ENCODE results near the gene CCL19.

Gene CCL19

DNA sequence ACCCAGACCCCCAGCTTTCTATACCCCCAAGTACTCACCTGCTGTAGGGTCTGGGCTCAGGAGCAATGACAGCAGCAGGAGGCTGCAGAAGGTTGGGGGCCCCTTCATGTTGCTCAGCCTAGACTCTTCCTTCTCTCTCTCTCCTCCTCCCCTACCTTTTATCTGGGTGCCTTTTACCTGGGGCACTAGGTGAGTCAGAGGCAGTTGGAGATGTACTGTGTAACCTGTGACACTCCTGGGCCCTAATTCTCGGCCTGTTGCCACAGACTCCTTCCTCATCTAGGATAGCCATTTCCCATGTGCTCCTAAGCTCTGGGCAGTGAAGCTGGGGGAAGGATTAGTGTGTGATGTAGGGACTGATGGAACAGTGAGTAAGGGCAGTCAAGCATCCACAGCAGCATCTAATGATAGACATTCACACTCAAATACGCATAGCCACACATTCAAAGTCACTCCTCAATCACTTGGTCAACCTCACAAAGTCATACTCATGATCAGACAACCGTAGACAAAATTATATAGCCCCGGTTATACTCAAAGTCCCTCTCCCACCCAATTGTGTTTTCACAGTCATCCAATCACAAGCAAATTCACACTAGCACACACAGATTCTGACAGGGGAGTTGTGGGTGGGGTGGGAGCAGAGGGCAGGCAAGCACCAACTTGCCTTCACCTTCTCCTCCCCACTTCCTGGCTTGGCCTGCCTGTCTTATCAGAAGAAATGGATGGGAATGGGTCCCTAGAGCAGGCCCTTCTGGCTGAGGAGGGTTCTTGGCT, 28.4 kb downstream of the CCL19 start, which contains the start of gene CCL27:
Gene CCL27, minus strand, starts transcription at position 132 of the 777 bp plus-strand sequence. Its CDS starts 24 bp downstream, at position 108.
- DNase-seq (ENCODE audit: low read depth): no peak

DNA sequence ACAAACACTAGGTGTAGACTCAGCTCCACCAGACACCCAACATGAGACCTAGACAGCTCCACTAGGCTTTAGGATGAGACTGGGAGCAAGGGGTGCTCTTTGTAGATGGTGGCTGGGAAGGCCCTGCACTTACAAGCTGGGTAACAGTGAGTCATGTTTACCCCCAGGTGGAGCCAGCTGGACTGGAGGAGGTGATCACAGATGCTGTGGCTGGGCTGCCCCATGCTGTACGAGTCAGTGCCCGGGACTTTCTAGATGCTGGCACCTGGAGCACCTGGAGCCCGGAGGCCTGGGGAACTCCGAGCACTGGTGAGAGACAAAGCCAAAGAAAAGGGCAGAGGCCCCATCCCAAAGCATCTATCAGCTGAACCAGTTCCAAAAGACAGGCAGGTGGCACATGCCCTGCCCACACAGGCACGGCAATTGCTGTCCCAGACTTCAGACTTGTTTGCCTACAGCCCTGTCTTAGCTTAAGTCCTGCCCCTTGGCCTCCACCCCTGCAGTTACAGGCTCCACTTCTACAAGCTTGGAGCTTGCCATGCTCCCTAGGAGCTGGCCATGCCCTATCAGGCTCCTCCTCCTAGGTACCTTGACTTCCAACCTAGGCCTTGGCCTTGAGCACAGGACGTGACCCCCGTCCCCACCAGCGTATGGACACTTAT, 31.4 kb downstream of the CCL19 start:
- no peak for DNase-seq (ENCODE audit: low read depth)

GRCh38 chr9:34658461-34658860, 32.6 kb downstream of the CCL19 start:
- no peak for DNase-seq (ENCODE audit: low read depth)

GRCh38 chr9:34656992-34657391, 34.1 kb downstream of the CCL19 start:
- DNase-seq (ENCODE audit: low read depth): no peak

DNA sequence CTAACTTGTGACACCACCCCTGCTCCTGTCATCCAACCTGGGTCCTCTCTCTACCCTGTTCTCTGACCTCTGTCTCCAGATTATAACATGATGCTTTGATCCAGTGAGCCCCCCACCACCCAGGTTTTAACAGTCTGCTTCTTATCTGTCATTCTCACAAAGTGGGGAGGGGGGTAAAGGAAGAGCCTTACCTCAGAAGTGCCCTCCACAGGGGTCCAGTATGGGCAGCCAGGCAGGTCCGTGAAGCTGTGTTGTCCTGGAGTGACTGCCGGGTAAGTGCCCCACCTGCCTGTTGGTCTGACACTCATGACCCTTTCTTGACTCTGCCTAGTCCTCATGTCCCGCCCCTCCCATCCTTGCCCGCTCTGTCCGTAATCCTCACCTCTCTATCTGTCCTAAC, 35.7 kb downstream of the CCL19 start:
- DNase-seq (ENCODE audit: low read depth): no peak

- no peak for DNase-seq (ENCODE audit: low read depth)
These were observed 36.6 kb downstream of the CCL19 start for GRCh38 chr9:34654323-34655051.

DNA sequence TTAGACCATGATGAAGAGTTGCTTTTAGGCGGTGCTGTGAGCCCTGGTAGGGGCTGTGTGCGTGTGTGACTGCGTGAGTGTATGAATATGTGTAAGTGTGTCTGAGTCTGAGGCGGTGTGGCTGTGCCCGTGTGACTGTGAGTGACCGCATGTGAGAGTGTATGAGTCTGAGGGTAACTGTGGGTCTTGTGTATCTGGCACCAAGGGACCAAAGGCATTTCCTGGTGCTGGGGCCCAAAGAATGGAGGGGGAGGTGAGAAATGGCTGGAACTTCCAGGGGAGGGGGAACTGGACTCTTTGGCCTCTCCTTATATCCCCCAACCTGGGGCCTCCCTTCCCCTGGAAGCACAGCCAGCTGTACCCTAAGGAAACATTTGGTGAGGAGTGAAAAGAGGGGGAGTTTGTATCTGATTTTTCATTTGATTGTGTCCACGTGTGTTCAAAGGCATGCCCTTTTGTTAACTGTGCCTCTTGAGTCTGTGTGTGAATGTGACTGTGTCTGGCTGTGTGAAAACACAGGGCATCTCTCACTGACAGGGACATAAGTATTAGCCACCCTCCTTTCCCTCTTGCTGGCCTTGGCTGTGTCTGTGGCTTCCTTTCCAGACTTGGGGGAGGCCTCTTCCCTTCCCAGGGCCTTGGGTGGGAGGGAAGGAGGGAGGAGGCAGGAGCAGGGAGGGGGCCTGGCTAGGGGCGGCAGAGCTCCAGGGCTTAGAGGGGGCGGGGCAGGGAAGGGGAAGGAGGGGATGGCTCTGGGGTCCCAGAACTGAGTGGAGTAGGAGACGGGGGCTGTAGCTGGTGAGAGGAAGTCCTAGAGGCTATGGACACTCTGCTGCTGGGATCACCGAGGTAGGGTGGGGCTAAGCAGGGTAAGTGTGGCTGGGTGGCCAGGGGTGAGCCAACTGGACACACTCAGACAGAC, 37.7 kb downstream of the CCL19 start:
- peak; percentile 58 for DNase-seq (ENCODE audit: low read depth)

- no peak for DNase-seq (ENCODE audit: low read depth)
These were observed 38.5 kb downstream of the CCL19 start for GRCh38 chr9:34652602-34653000.

DNA sequence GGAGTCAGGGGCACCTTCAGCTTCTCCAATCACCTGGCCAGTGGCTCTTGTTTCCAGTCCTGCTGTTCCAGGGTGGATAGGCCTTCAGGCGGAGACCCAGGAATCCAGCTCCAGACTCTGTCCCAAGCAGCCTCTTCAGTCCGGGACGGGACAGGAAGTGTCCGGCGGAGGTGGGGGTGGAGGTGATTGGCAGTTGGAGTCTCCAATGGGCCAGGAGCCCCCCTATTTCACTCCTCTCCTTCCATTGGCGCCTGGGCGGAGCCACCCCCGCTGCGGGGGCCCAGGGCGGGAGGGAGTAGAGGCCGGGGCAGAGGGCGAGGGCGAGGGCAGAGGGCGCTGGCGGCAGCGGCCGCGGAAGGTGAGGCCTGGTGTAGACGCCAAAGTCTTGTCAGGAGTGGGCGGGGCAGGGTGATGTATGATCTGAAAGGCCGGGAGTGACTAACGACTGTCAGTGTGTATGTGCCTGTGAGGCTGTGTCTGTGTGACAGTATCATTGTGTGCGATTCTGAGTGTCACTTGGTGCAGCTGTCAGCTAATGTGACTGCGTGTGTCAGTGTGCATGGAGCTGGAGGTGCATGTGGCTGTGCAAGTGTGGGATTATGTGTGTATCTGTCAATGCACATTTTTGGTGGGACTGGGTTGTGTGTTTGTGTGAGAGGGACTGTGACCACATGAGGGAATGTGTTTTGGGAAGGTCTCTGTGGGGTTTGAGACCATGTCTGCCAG, 39.0 kb downstream of the CCL19 start, which contains the start of gene IL11RA:
Gene IL11RA, plus strand, starts transcription at position 310 of the 726 bp plus-strand sequence. CDS start 3,033 bp downstream, outside the sequence.
- peak; percentile 79 for DNase-seq (ENCODE audit: low read depth)

GRCh38 chr9:34651321-34651720, 39.8 kb downstream of the CCL19 start:
- no peak for DNase-seq (ENCODE audit: low read depth)

DNA sequence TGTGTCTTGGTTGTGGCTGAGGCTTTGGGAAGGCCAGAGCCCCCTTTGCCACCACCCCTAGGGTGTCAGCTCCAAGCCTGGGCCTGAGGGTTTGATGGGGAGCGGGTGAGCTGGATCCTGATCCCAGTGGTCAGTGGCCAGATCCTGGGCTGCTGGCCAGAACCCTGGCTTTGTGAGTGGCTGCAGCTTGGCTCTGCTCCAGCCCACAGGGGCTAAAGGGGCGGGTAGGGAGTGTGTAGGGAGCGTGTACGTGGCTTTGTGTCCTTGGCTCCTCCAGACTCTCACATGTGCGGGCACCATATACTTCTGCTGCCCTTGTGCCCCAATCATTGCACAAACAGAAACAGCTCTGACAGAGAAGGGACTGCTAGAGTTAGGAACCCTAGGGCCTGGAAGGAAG, 40.3 kb downstream of the CCL19 start:
- no peak for DNase-seq (ENCODE audit: low read depth)

DNA sequence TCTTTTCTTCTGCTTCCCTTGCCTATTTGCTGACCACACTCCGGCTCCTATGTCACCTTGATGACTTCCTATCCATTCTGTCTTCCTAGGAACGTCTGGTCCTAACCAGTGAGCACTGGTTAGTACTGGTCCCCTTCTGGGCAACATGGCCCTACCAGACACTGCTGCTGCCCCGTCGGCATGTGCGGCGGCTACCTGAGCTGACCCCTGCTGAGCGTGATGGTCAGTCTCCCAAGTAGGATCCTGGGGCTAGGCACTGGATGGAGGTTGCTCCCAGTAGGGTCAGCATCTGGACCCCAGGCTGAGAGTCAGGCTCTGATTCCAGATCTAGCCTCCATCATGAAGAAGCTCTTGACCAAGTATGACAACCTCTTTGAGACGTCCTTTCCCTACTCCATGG, 42.4 kb downstream of the CCL19 start:
- no peak for DNase-seq (ENCODE audit: low read depth)

DNA sequence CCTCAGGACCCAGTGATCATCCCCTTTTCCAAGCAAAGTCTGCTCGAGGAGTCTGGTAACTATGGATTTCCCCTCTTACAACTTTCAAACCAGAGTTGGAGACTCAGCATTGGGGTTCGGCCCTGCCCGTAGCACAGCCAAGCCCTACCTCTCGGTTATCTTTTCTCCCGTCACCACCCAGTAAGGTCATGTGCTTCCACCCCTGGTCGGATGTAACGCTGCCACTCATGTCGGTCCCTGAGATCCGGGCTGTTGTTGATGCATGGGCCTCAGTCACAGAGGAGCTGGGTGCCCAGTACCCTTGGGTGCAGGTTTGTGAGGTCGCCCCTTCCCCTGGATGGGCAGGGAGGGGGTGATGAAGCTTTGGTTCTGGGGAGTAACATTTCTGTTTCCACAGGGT, 43.4 kb downstream of the CCL19 start:
- DNase-seq (ENCODE audit: low read depth): no peak

DNA sequence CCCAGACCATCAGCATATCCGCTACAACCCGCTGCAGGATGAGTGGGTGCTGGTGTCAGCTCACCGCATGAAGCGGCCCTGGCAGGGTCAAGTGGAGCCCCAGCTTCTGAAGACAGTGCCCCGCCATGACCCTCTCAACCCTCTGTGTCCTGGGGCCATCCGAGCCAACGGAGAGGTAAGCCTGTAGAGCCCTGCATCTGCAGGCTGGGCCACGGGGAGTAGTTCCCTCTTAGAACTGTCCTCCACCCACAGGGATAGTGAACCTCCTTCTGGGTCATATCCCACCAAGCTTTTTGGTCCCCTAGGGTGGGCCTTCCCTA, 44.0 kb downstream of the CCL19 start:
- DNase-seq (ENCODE audit: low read depth): no peak

- DNase-seq (ENCODE audit: low read depth): peak; percentile 78
These were observed 44.6 kb downstream of the CCL19 start, which contains the start of gene GALT for GRCh38 chr9:34646211-34647083. Gene GALT, plus strand, starts transcription at chr9:34646675. Its CDS starts 30 bp downstream, at chr9:34646705.

DNA sequence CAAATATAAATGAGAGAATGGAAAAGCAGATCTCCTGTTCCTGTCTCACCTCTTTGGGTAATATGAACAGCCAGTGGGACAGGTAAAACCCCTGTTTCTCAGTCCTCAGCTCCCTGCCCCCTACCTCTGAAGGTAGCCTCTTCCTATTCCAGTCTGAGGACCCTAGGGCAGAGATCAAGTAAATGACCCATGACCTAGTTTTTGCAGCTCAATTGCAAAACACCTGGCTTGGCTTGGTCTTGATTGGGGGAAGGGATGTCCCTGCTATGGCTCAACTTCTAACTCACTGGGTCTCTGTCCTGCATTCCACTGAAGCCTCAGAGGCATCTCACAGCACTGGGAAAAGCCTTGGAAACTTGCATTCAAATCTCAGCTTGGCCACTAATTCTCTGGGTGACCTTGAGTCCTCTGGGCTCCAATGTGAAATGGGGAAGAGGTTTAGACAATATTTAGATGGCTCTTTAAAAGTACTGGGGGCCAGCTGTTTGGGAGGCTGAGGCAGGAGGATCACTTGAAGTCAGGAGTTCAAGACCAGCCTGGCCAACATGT, 46.2 kb downstream of the CCL19 start:
- no peak for DNase-seq (ENCODE audit: low read depth)

- DNase-seq (ENCODE audit: low read depth): no peak
These were observed 48.4 kb downstream of the CCL19 start for GRCh38 chr9:34642679-34643078.

Data from CMK (cell line).